Measurements from ENCODE around the gene ABCF1. TPM values are rescaled to one million over a fixed set of nuclear protein-coding genes. Genes with fewer than 3 reads are reported as not detected.
A peak's percentile ranks its signal among the peaks of the same experiment; 100 is the strongest.
"Not testable (repeated sequence)": the region's sequence is repeated elsewhere in the genome, so short reads cannot be mapped to it uniquely, and the experiment has no call there.

Gene ABCF1
- total RNA-seq, 1 donor from 2014 or later: 71.5 TPM

- TF ChIP-seq, protein P1, sequence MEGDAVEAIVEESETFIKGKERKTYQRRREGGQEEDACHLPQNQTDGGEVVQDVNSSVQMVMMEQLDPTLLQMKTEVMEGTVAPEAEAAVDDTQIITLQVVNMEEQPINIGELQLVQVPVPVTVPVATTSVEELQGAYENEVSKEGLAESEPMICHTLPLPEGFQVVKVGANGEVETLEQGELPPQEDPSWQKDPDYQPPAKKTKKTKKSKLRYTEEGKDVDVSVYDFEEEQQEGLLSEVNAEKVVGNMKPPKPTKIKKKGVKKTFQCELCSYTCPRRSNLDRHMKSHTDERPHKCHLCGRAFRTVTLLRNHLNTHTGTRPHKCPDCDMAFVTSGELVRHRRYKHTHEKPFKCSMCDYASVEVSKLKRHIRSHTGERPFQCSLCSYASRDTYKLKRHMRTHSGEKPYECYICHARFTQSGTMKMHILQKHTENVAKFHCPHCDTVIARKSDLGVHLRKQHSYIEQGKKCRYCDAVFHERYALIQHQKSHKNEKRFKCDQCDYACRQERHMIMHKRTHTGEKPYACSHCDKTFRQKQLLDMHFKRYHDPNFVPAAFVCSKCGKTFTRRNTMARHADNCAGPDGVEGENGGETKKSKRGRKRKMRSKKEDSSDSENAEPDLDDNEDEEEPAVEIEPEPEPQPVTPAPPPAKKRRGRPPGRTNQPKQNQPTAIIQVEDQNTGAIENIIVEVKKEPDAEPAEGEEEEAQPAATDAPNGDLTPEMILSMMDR (IDR thresholded peaks at IDR 0.05; ENCODE audit: unreplicated experiment): no peak
- Mint-ChIP-seq H3K4me1 (peaks cover 25% of the 10 kb centered on the region), H3K27me3 (ENCODE audit: low read depth) (no peaks in the 10 kb centered on the region), H3K27ac (peak overlapping the region; percentile 96), H3K36me3 (peaks cover 39% of the 10 kb centered on the region), H3K4me3 (peak overlapping the region; percentile 13), H3K9me3 (no peaks in the 10 kb centered on the region)
- no peak for DNase-seq (ENCODE audit: low spot score in 2 of 2, unreplicated experiment in 2 of 2)
Observed at GRCh38 chr6:30590509-30590908, 19.3 kb downstream of the ABCF1 start.

DNA sequence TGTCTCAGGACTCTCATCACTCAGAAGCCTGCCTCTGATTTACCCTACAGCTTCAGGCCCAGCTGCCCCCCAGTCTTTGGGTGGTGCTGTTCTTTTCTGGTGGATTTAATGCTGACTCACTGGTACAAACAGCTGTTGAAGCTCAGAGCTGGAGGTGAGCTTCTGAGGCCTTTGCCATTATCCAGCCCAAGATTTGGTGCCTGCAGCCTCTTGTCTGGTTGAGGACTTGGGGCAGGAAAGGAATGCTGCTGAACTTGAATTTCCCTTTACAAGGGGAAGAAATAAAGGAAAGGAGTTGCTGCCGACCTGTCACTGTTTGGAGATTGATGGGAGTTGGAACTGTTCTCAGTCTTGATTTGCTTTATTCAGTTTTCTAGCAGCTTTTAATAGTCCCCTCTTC, 19.8 kb downstream of the ABCF1 start:
- H3K4me3 Mint-ChIP-seq: peak overlapping the region; percentile 13
- TF ChIP-seq, protein P1 (IDR thresholded peaks at IDR 0.05; ENCODE audit: unreplicated experiment): no peak
- H3K4me1 Mint-ChIP-seq: peaks cover 25% of the 10 kb centered on the region
- H3K36me3 Mint-ChIP-seq: peaks cover 37% of the 10 kb centered on the region
- H3K27ac Mint-ChIP-seq: peak overlapping the region; percentile 96
- H3K27me3 Mint-ChIP-seq (ENCODE audit: low read depth): no peaks in the 10 kb centered on the region
- DNase-seq (ENCODE audit: low spot score in 2 of 2, unreplicated experiment in 2 of 2): peak in 1 of 2 experiments; percentile 51
- H3K9me3 Mint-ChIP-seq: no peaks in the 10 kb centered on the region

GRCh38 chr6:30592287-30592686, 21.0 kb downstream of the ABCF1 start:
- peaks cover 26% of the 10 kb centered on the region for H3K4me1 Mint-ChIP-seq
- H3K27me3 Mint-ChIP-seq (ENCODE audit: low read depth): no peaks in the 10 kb centered on the region
- no peaks in the 10 kb centered on the region for H3K9me3 Mint-ChIP-seq
- H3K4me3 Mint-ChIP-seq: no peak overlapping the region
- TF ChIP-seq, protein P1 (IDR thresholded peaks at IDR 0.05; ENCODE audit: unreplicated experiment): no peak
- peak overlapping the region; percentile 81 for H3K27ac Mint-ChIP-seq
- DNase-seq (ENCODE audit: low spot score in 2 of 2, unreplicated experiment in 2 of 2): no peak
- H3K36me3 Mint-ChIP-seq: peaks cover 33% of the 10 kb centered on the region

DNA sequence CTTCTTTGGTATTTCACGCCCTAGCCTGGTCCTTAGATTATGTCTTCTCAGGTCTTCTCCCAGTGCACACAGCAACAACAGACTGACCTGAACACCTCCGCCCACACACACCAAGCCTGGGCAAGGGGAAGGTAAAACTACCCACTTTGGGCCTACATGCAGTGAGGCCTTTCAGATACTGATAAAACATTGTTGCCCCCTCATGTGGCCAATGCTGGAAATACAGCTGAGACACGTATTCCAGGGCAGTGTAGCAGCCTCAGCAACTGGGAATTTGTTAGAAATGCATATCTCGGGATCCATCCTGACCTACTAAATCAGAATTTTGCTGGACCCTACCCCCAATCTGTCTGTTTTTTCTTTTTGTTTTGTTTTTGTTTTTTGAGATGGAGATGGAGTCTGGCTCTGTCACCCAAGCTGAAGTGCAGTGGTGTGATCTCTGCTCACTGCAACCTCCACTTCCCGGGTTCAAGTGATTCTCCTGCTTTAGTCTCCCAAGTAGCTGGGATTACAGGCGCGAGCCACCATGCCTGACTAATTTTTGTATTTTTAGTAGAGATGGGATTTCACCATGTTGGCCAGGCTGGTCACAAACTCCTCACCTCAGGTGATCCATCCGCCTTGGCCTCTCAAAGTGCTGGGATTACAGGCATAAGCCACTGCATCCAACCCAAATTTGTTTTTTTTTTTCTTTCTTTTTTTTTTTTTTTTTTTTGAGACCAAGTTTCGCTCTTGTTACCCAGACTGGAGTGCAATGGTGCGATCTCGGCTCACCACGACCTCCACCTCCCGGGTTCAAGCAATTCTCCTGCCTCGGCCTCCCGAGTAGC, 26.3 kb downstream of the ABCF1 start:
- H3K27ac Mint-ChIP-seq: peak overlapping the region; percentile 86
- H3K27me3 Mint-ChIP-seq (ENCODE audit: low read depth); H3K4me3 Mint-ChIP-seq; H3K4me1 Mint-ChIP-seq; H3K9me3 Mint-ChIP-seq: not testable (repeated sequence)
- TF ChIP-seq, protein P1 (IDR thresholded peaks at IDR 0.05; ENCODE audit: unreplicated experiment): peak; percentile 81
- DNase-seq (ENCODE audit: low spot score in 2 of 2, unreplicated experiment in 2 of 2): peak; percentile 42 to 81
- H3K36me3 Mint-ChIP-seq: peaks cover 22% of the 10 kb centered on the region

GRCh38 chr6:30598912-30599624, 27.8 kb downstream of the ABCF1 start:
- H3K27ac Mint-ChIP-seq: peak overlapping the region; percentile 76
- DNase-seq (ENCODE audit: low spot score in 2 of 2, unreplicated experiment in 2 of 2): no peak
- H3K36me3 Mint-ChIP-seq: peaks cover 32% of the 10 kb centered on the region
- no peaks in the 10 kb centered on the region for H3K27me3 Mint-ChIP-seq (ENCODE audit: low read depth)
- TF ChIP-seq, protein P1 (IDR thresholded peaks at IDR 0.05; ENCODE audit: unreplicated experiment): no peak
- H3K4me1 Mint-ChIP-seq: peaks cover 7% of the 10 kb centered on the region
- no peaks in the 10 kb centered on the region for H3K9me3 Mint-ChIP-seq
- no peak overlapping the region for H3K4me3 Mint-ChIP-seq
